HL-60 (cell line): ENCODE measurements around the gene GALNT6.

Source experiments
- DNase-seq, 2 experiments: peaks; one replicate each; pipeline ENCODE4 v3.0.0-alpha.2; 2010 to 2020; ENCODE audit warnings: low read depth in 1 of 2, low spot score in 1 of 2
- H3K27ac ChIP-seq: fragments of 250-450 bp; sonication (Bioruptor Pico); replicated peaks from 2 replicates; pipeline ENCODE4 v1.5.1; 2020; ENCODE audit warnings: mild to moderate bottlenecking, moderate library complexity
- H3K27me3 ChIP-seq: fragments of 250-450 bp; sonication (Bioruptor Pico); 2 replicates; pipeline ENCODE4 v1.5.1; 2021; ENCODE audit warnings: mild to moderate bottlenecking, moderate library complexity; ENCODE audit not compliant: insufficient read depth, poor library complexity, severe bottlenecking
- H3K4me3 ChIP-seq: replicated peaks from 2 replicates; pipeline ENCODE4 v1.5.1; 2011; ENCODE audit warnings: mild to moderate bottlenecking, control low read depth, low read length; ENCODE audit not compliant: insufficient read depth
- GABPA ChIP-seq: IDR thresholded peaks from 2 replicates; pipeline ENCODE4 v1.6.1; 2012; ENCODE audit warnings: low read depth
- POLR2AphosphoS5 ChIP-seq: IDR thresholded peaks from 2 replicates; pipeline ENCODE4 v1.6.1; 2012; ENCODE audit warnings: low read depth
- SPI1 ChIP-seq: IDR thresholded peaks from 2 replicates; pipeline ENCODE4 v1.6.1; 2012; ENCODE audit warnings: low read depth, mild to moderate bottlenecking, borderline replicate concordance
- TF ChIP-seq, protein P1 (sequence below): IDR thresholded peaks from 2 replicates; pipeline ENCODE4 v1.6.1; 2012; ENCODE audit warnings: low read depth; ENCODE audit not compliant: insufficient replicate concordance
- TF ChIP-seq, protein P2 (sequence below): IDR thresholded peaks from one replicate; pipeline ENCODE4 v1.5.1; 2011; ENCODE audit warnings: low read length, control low read depth, inconsistent platforms; ENCODE audit not compliant: insufficient read depth

GALNT6 gene

DNA sequence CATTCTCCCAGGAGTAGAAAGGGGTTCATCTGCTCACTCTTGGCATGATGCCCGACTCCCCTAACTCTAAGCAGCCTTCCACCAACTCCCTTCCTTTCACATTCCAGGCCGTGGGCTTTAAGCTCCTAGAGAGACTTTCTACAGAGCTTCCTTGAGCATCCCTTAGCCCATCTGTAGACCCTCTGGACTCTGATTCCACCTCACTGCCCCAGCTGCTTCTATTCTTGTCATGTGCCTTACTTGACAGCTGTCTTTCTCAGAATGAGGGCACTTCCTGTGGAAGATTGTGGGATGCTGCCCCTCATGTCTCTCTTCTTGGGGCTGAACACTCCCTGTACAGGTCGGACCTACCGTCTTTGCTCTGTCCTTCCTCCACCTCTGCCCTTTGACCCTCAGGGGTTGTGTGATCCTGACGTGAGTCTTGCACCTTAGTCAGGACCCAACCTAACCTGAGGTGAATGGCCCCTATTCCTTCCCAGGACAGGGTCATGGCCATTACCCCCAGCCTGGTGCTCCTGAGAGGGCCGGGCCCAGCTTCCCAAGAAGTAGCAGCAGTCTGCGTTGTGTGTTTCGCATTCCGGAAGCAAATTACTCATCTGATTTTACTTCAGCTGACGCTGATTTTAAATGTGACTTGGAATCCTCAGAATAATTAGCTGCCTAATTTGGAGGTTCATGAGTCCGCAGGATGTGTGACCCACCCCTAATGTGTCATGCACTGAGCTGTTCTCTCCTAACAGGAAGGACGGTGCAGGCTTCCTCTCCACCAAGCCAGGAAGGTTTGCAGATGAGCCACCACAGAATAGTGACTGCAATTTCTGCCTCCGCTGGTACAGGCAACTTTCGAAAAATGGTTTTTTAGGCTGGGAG, 2.7 kb upstream of the GALNT6 start:
- H3K27me3 ChIP-seq, result no peaks in the 10 kb centered on the region
- no peak for TF ChIP-seq GABPA
- TF ChIP-seq, protein P1, sequence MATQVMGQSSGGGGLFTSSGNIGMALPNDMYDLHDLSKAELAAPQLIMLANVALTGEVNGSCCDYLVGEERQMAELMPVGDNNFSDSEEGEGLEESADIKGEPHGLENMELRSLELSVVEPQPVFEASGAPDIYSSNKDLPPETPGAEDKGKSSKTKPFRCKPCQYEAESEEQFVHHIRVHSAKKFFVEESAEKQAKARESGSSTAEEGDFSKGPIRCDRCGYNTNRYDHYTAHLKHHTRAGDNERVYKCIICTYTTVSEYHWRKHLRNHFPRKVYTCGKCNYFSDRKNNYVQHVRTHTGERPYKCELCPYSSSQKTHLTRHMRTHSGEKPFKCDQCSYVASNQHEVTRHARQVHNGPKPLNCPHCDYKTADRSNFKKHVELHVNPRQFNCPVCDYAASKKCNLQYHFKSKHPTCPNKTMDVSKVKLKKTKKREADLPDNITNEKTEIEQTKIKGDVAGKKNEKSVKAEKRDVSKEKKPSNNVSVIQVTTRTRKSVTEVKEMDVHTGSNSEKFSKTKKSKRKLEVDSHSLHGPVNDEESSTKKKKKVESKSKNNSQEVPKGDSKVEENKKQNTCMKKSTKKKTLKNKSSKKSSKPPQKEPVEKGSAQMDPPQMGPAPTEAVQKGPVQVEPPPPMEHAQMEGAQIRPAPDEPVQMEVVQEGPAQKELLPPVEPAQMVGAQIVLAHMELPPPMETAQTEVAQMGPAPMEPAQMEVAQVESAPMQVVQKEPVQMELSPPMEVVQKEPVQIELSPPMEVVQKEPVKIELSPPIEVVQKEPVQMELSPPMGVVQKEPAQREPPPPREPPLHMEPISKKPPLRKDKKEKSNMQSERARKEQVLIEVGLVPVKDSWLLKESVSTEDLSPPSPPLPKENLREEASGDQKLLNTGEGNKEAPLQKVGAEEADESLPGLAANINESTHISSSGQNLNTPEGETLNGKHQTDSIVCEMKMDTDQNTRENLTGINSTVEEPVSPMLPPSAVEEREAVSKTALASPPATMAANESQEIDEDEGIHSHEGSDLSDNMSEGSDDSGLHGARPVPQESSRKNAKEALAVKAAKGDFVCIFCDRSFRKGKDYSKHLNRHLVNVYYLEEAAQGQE, result no peak
- TF ChIP-seq SPI1, result no peak
- TF ChIP-seq, protein P2, sequence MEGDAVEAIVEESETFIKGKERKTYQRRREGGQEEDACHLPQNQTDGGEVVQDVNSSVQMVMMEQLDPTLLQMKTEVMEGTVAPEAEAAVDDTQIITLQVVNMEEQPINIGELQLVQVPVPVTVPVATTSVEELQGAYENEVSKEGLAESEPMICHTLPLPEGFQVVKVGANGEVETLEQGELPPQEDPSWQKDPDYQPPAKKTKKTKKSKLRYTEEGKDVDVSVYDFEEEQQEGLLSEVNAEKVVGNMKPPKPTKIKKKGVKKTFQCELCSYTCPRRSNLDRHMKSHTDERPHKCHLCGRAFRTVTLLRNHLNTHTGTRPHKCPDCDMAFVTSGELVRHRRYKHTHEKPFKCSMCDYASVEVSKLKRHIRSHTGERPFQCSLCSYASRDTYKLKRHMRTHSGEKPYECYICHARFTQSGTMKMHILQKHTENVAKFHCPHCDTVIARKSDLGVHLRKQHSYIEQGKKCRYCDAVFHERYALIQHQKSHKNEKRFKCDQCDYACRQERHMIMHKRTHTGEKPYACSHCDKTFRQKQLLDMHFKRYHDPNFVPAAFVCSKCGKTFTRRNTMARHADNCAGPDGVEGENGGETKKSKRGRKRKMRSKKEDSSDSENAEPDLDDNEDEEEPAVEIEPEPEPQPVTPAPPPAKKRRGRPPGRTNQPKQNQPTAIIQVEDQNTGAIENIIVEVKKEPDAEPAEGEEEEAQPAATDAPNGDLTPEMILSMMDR, result no peak
- TF ChIP-seq POLR2AphosphoS5, result no peak
- no peak overlapping the region for H3K4me3 ChIP-seq
- 0 out of 2 replicates have a peak overlapping the region, but pooled peaks have one; percentile 19 for H3K27ac ChIP-seq
- DNase-seq, result peak; percentile 63 to 70

DNA sequence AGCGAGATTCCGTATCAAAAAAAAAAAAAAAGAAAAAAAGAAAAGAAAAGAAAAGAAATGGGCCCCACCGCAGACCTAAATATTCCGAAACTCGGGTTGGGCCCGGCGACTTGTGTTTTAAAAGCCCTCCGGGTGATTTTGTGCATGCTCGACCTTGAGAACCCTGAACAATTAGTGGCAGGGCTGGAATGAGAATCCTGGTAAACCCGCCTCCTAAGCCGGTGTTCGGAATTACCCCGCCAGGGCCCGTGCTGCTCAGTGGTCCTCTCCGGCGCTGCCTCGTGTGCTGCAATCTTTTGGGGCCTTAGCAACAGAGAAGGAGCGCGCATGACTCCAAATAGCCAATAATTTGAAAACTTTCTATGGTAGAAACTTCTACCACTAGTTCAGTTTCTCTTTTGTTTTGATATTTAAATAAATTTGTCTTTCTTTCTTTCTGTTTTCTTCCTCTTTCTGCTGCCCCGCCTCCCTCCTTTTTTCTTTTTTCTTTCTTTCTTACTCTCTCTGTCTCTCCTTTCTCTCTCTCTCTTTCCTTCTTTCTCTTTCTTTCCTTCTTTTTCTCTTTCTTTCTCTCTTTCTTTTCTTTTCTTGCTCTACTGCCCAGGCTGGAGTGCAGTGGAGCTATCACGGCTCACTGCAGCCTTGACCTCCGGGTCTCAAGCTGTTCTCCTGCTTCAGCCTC, 1.5 kb upstream of the GALNT6 start:
- TF ChIP-seq, protein P1, result no peak
- TF ChIP-seq SPI1 (no peak), GABPA (no peak), POLR2AphosphoS5 (no peak)
- TF ChIP-seq, protein P2, result no peak
- no peaks in the 10 kb centered on the region for H3K27me3 ChIP-seq
- no peak overlapping the region for H3K27ac ChIP-seq
- no peak overlapping the region for H3K4me3 ChIP-seq
- DNase-seq, result no peak

DNA sequence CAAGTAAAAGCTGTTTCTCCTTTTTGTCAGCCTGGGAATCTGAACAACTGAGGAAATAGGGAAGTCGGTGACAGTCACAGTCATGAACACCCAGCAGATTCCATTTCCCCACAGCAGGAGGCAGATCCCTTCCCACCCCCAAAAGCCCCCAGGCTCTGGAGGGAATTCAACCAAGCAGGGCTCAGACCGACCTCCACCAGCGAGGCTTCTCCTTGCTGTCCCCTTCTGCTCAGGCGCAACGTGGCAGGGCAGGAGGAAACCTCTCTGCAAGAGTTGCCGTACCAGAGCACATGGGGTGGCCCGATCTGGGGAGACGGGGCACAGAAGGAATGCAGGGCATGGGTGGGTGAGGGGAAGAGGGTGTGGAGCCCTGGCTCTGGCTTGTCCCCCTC, 319 bp downstream of the GALNT6 start:
- peak overlapping the region; percentile 72 for H3K4me3 ChIP-seq
- no peaks in the 10 kb centered on the region for H3K27me3 ChIP-seq
- peak overlapping the region; percentile 70 for H3K27ac ChIP-seq
- TF ChIP-seq GABPA, result no peak
- TF ChIP-seq, protein P2, result no peak
- TF ChIP-seq POLR2AphosphoS5, result peak; percentile 69; the same call in 1 of the 2 replicates
- TF ChIP-seq SPI1, result peak; percentile 93
- TF ChIP-seq, protein P1, result no peak
- peak in 1 of 2 experiments; percentile 75 for DNase-seq
